ENCODE measurements around the gene ANKIB1. TPM values are rescaled to one million over a fixed set of nuclear protein-coding genes. Genes with fewer than 3 reads are reported as not detected.
"Not testable (repeated sequence)": the region's sequence is repeated elsewhere in the genome, so short reads cannot be mapped to it uniquely, and the experiment has no call there.

Gene ANKIB1
- total RNA-seq, 1 donor from 2014 or later: 59.4 TPM

DNA sequence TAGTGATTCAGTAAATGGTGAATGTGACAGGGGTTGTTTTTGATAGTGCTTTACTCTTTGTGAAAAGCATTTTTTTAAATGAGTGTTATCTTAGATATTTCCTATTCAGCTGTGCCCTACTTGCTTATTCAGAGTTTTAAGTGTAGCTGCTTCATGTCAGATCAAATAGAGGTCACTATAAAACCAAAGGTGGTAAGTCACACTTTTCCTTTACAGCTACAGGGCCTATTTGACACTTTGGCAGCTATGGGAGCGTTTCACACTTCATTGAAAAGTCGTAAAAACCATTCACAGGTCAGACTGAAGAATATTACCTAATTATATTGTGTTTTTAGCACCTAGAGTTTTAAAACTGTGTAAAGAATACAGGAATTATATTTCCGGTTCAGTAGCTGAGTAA is 67.3 kb downstream of the ANKIB1 start:
- DNase-seq (ENCODE audit: low spot score): no peak
- intact Hi-C loops (cut with DNase I): no loop called here

- no peak for DNase-seq (ENCODE audit: low spot score)
- intact Hi-C loops (cut with DNase I): no loop called here
These were observed 73.5 kb downstream of the ANKIB1 start for GRCh38 chr7:92319243-92319642.

DNA sequence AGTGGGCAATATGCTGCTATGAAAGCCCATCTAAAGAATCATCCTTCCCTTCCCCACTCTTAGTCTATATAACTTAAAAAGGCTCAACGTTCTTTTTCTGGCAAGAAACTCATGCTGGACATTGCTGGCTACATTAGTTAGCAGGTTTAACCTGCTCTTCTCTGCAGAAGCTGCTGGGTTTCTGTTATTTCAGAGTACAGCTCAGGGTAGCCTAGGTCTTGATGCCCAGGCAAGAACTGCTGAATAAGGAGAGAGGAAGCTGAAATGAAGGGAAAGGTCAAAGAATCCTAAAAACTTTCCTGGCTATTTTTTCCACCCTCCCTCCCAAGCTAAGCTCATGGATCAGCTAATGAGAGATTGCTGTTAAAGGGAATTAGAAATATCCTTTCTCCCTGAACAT is 79.4 kb downstream of the ANKIB1 start:
- intact Hi-C loops (cut with DNase I): no loop called here
- DNase-seq (ENCODE audit: low spot score): no peak

- DNase-seq (ENCODE audit: low spot score): no peak
- intact Hi-C loops (cut with DNase I): no loop called here
These were observed 80.1 kb downstream of the ANKIB1 start for GRCh38 chr7:92325858-92326257.

DNA sequence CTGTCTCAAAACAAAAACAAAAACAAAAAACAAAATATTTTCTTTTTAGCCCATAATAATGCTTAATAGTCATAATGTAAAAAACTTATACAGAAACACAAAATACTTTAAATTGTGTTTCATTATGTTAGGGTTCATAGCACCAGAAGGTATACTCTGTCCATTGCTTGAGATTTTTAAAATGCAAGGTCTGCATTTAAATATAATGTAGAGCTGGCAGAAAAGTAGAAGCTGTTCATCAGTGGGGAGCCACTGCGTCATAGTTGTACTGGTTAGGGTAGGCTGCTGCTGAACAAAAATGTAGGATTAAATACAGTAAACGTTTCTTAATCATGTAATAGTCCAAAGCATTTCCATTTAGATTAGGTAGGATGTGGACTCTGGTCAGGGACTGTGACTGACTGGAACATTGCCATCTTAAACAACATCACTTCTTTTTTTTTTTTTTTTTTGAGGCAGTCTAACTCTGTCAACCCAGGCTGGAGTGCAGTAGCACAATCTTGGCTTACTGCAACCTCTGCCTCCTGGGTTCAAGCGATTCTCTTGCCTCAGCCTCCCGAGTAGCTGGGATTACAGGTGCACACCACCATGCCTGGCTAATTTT is 85.2 kb downstream of the ANKIB1 start:
- intact Hi-C loops (cut with DNase I): no loop called here
- DNase-seq (ENCODE audit: low spot score): no peak

GRCh38 chr7:92331508-92331907 is 85.7 kb downstream of the ANKIB1 start:
- DNase-seq (ENCODE audit: low spot score): no peak
- intact Hi-C loops (cut with DNase I): no loop called here

GRCh38 chr7:92332782-92333181 is 87.0 kb downstream of the ANKIB1 start:
- intact Hi-C loops (cut with DNase I): no loop called here
- no peak for DNase-seq (ENCODE audit: low spot score)

DNA sequence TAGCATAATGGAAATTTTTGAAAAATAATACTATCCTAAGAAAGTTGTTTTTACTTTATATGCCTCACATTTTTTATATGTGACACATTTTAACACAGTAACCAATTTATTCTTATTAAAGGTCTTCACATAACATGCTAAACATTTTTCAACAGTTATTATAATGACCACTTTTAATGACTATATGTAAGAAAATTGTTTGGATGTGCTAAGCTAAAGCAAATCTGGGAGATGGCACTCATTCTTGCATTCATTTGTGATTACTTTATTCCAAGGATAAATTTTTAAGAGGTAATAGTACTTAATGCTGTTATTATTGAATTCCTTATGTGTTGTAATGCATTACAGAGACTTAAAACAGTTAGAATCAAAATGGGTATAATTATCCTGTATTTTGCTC is 88.1 kb downstream of the ANKIB1 start:
- DNase-seq (ENCODE audit: low spot score): no peak
- intact Hi-C loops (cut with DNase I): no loop called here

- DNase-seq (ENCODE audit: low spot score): no peak
- intact Hi-C loops (cut with DNase I): no loop called here
These were observed 89.8 kb downstream of the ANKIB1 start for GRCh38 chr7:92335574-92335973.

- no peak for DNase-seq (ENCODE audit: low spot score)
These were observed 91.0 kb downstream of the ANKIB1 start for GRCh38 chr7:92336662-92337340.

GRCh38 chr7:92340016-92340415 is 94.2 kb downstream of the ANKIB1 start:
- no peak for DNase-seq (ENCODE audit: low spot score)
- intact Hi-C loops (cut with DNase I): no loop called here

More at GRCh38 chr7:92336662-92337340, 91.0 kb downstream of the ANKIB1 start:
- intact Hi-C loops (cut with DNase I): no loop called here

GRCh38 chr7:92343714-92344113 is 97.9 kb downstream of the ANKIB1 start:
- intact Hi-C loops (cut with DNase I): no loop called here
- no peak for DNase-seq (ENCODE audit: low spot score)

GRCh38 chr7:92352009-92352408 is 106.2 kb downstream of the ANKIB1 start:
- intact Hi-C loops (cut with DNase I): no loop called here
- DNase-seq (ENCODE audit: low spot score): no peak

- intact Hi-C loops (cut with DNase I): no loop called here
- no peak for DNase-seq (ENCODE audit: low spot score)
These were observed 108.4 kb downstream of the ANKIB1 start for GRCh38 chr7:92354214-92354613.

- intact Hi-C loops (cut with DNase I): no loop called here
- no peak for DNase-seq (ENCODE audit: low spot score)
These were observed 110.6 kb downstream of the ANKIB1 start for GRCh38 chr7:92356406-92356805.

DNA sequence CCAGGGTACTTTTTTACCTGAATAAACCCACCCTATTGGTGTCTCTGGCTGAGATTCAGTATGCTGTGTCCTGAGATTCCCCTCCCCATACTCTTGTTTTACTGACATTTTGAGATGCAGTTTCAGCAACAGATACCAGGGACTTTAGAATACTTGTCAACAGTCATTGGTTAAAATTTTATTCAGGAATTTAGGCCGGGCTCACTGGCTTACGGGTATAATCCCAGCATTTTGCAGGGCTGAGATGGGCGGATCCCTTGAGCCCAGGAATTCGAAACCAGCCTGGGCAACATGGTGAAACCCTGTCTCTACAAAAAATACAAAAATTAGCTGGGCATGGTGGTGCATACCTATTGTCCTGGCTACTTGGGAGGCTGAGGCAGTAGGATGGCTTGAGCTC is 111.5 kb downstream of the ANKIB1 start:
- no peak for DNase-seq (ENCODE audit: low spot score)
- intact Hi-C loops (cut with DNase I): no loop called here

DNA sequence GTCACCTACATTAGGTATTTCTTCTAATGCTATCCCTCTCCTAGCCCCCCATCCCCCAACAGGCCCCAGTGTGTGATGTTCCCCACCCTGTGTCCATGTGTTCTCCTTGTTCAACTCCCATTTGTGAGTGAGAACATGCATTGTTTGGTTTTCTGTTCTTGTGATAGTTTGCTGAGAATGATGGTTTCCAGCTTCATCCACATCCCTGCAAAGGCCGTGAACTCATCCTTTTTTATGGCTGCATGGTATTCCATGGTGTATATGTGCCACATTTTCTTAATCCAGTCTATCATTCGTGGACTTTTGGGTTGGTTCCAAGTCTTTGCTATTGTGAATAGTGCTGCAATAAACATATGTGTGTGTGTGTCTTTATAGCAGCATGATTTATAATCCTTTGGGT is 113.4 kb downstream of the ANKIB1 start:
- DNase-seq (ENCODE audit: low spot score); intact Hi-C loops (cut with DNase I): not testable (repeated sequence)

DNA sequence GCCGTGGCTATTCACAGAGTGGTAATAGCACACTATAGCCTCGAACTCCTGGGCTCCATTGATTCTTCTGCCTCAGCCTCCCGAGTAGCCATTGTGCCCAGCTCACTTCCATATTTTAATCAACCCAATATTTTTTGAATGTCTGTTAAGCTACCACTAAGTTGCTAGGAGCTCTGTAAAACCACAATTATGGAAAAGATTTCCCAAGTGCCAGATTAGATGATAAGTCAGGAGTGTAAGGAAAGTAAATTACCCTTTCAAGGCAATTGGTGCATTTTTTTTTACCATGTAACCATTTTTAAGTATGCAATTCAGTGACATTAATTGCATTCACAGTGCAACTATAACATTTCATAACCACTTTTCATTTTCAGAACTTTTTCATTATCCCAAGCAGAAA is 114.0 kb downstream of the ANKIB1 start:
- intact Hi-C loops (cut with DNase I): no loop called here
- no peak for DNase-seq (ENCODE audit: low spot score)

GRCh38 chr7:92360387-92360786 is 114.6 kb downstream of the ANKIB1 start:
- intact Hi-C loops (cut with DNase I): no loop called here
- DNase-seq (ENCODE audit: low spot score): no peak

DNA sequence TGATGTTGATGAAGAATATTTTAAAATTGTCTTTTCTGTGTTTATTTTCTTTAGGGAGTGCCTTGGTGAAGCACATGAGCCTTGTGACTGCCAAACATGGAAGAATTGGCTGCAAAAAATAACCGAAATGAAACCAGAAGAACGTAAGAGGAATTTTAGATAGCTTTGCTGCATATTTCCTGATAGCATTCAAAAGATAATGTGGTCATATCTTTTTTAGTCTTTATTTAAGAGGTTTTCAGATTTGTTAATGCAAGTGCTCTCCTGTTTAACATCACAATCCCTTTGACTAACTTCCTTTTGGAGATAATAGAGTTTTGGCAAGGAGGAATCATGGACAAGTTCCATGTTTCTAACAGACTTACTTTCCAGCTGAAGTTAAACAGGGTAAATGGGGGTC is 116.4 kb downstream of the ANKIB1 start:
- DNase-seq (ENCODE audit: low spot score): no peak
- intact Hi-C loops (cut with DNase I): no loop called here

- intact Hi-C loops (cut with DNase I): no loop called here
- DNase-seq (ENCODE audit: low spot score): no peak
These were observed 121.0 kb downstream of the ANKIB1 start for GRCh38 chr7:92366730-92367129.

- DNase-seq (ENCODE audit: low spot score): no peak
- intact Hi-C loops (cut with DNase I): no loop called here
These were observed 123.0 kb downstream of the ANKIB1 start for GRCh38 chr7:92368741-92369140.
